K562 (cell line): ENCODE measurements around the gene MALAT1. TPM values are rescaled to one million over a fixed set of nuclear protein-coding genes. Genes with fewer than 3 reads are reported as not detected.

Source experiments
- CEBPB ChIP-seq: fragments of 450-650 bp; IDR thresholded peaks from 2 replicates; pipeline ENCODE4 v1.6.1; 2016; ENCODE audit warnings: missing genetic modification characterization, missing compliant biosample characterization
- FOXA3 ChIP-seq, 2 experiments: fragments of 450-650 bp in 1 of 2; sonication (generic) in 1 of 2; formaldehyde crosslinking; IDR thresholded peaks in 1 of 2; conservative IDR thresholded peaks in 1 of 2; 2 replicates each; pipeline versions ENCODE4 v1.4.0 to v1.8.0; 2020 to 2022; ENCODE audit warnings: mild to moderate bottlenecking in 2 of 2, missing genetic modification reagents in 1 of 2
- FOXK2 ChIP-seq, 2 experiments: fragments of 450-650 bp; IDR thresholded peaks in 1 of 2; conservative IDR thresholded peaks in 1 of 2; 2 replicates each; pipeline ENCODE4 v1.6.1; 2016; ENCODE audit warnings: low read depth in 2 of 2, mild to moderate bottlenecking in 1 of 2
- KDM1A ChIP-seq, 2 experiments: fragments of 450-650 bp; IDR thresholded peaks; 2 replicates each; pipeline ENCODE4 v1.6.1; 2016; ENCODE audit warnings: mild to moderate bottlenecking in 2 of 2
- KLF6 ChIP-seq: fragments of 250-450 bp; sonication (Bioruptor Pico); IDR thresholded peaks from 2 replicates; pipeline ENCODE4 v1.4.0; 2020; ENCODE audit warnings: mild to moderate bottlenecking, moderate library complexity, borderline replicate concordance
- LARP7 ChIP-seq: fragments of 450-650 bp; IDR thresholded peaks from 2 replicates; pipeline ENCODE4 v1.6.1; 2016
- MTA2 ChIP-seq: fragments of 450-650 bp; IDR thresholded peaks from 2 replicates; pipeline ENCODE4 v1.6.1; 2016; ENCODE audit warnings: low read depth
- PTTG1 ChIP-seq: fragments of 450-650 bp; IDR thresholded peaks from 2 replicates; pipeline ENCODE4 v1.6.1; 2016; ENCODE audit warnings: low read depth, mild to moderate bottlenecking, missing genetic modification characterization, missing compliant biosample characterization
- ZNF146 ChIP-seq: IDR thresholded peaks from one replicate; pipeline ENCODE4 v1.6.1; 2018; ENCODE audit warnings: missing compliant biosample characterization; ENCODE audit not compliant: unreplicated experiment
- polyA plus RNA-seq, 8 experiments: library from polyadenylated mRNA; depleted of rRNA in 4 of 8; stranded (reverse) in 5 of 8; unstranded in 3 of 8; fragments of >200 nt; fragmentation: Nextera tagmentation in 2 of 8; fragmentation: Illumina TruSeq in 1 of 8; extraction: Ambion mirVana in 2 of 8; extraction: Trizol in 1 of 8; gene quantifications; 2 replicates each; pipeline versions ENCODE4 v1.2.1 to v1.2.3, GENCODE V29; 2011 to 2014; ENCODE audit warnings: inconsistent platforms in 1 of 8, missing spikeins in 1 of 8
- total RNA-seq, 7 experiments: library from RNA; depleted of rRNA in 6 of 7; stranded (reverse); fragments of >200 nt in 6 of 7; fragmentation: Illumina TruSeq in 2 of 7; extraction: Trizol in 2 of 7; gene quantifications; 2 replicates each; pipeline versions ENCODE4 v1.2.1 to v1.2.3, GENCODE V29; 2011 to 2021; ENCODE audit warnings: low replicate concordance in 1 of 7
- TF ChIP-seq, protein P1 (sequence below), 2 experiments: IDR thresholded peaks in 1 of 2; conservative IDR thresholded peaks in 1 of 2; 2 replicates each; pipeline ENCODE4 v1.6.1; 2016; ENCODE audit warnings: low read depth in 2 of 2, mild to moderate bottlenecking in 1 of 2, missing compliant biosample characterization in 1 of 2, missing genetic modification characterization in 1 of 2, moderate library complexity in 1 of 2
- TF ChIP-seq, protein P2 (sequence below): sonication (generic); formaldehyde crosslinking; IDR thresholded peaks from 2 replicates; pipeline ENCODE4 v1.9.0; 2022; ENCODE audit warnings: mild to moderate bottlenecking, missing genetic modification reagents
- TF ChIP-seq, protein P3 (sequence below): fragments of 250-450 bp; sonication (Bioruptor Pico); IDR thresholded peaks from 2 replicates; pipeline ENCODE4 v1.5.0; 2021; ENCODE audit warnings: mild to moderate bottlenecking, moderate library complexity

The MALAT1 gene
- total and polyA plus RNA-seq, 9 of the 15 experiments (the other 6 are each of a cell fraction or from before 2014, with no cell fraction given): 363 to 8,715 (median 2,351) TPM

DNA sequence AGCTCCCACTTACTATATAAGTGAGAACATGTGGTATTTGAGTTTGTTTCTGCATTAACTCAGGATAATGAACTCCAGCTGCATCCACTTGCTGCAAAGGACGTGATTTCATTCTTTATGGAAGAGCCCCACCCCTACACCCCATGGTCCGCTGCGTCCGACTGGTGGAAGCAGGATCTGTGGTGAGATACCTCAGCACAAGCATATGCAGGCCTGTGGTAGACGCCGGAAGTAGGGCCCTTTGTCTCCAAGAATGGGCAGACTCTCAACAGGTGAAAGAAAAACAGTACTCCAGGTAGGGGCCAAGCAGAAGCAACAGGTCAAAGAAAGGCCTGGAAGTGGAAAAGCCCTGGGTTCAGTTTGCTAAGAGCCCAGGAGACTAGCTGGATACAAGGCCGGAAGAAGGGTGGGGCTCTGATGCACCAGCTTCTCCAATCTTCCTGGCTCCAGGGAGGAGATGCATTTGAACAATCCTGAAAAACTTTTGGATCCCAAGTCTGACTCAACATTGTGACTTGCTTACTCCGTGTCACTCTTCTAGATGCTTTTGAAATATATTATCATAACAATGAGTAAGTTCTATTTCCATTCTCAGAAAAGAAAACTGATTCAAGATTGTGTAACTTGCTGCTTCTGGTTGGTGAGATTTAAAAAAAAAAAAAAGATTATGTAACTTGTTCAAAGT, 45.9 kb upstream of the MALAT1 start (continued):
- TF ChIP-seq KDM1A (IDR thresholded peaks at IDR 0.05) (peak in 1 of 2 experiments; percentile 13; a peak in 1 of 4 replicates), PTTG1 (tag) (no peak), CEBPB (tag) (peak; percentile 77), FOXA3 (CRISPR knock-in tag; conservative IDR thresholded peaks at IDR 0.05 in 1 of 2, IDR thresholded peaks at IDR 0.05 in 1 of 2) (no peak), ZNF146 (no peak), LARP7 (no peak), KLF6 (CRISPR knock-in tag) (no peak), MTA2 (no peak), FOXK2 (conservative IDR thresholded peaks at IDR 0.05 in 1 of 2, IDR thresholded peaks at IDR 0.05 in 1 of 2; ENCODE audit: low read depth in 2 of 2) (no peak)
- TF ChIP-seq, protein P1, sequence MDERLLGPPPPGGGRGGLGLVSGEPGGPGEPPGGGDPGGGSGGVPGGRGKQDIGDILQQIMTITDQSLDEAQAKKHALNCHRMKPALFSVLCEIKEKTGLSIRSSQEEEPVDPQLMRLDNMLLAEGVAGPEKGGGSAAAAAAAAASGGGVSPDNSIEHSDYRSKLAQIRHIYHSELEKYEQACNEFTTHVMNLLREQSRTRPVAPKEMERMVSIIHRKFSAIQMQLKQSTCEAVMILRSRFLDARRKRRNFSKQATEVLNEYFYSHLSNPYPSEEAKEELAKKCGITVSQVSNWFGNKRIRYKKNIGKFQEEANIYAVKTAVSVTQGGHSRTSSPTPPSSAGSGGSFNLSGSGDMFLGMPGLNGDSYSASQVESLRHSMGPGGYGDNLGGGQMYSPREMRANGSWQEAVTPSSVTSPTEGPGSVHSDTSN (CRISPR knock-in tag; IDR thresholded peaks at IDR 0.05; ENCODE audit: low read depth): no peak
- TF ChIP-seq, protein P1 (tag; conservative IDR thresholded peaks at IDR 0.05; ENCODE audit: low read depth): no peak
- TF ChIP-seq, protein P2, sequence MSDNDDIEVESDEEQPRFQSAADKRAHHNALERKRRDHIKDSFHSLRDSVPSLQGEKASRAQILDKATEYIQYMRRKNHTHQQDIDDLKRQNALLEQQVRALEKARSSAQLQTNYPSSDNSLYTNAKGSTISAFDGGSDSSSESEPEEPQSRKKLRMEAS (CRISPR knock-in tag): no peak
- TF ChIP-seq, protein P3, sequence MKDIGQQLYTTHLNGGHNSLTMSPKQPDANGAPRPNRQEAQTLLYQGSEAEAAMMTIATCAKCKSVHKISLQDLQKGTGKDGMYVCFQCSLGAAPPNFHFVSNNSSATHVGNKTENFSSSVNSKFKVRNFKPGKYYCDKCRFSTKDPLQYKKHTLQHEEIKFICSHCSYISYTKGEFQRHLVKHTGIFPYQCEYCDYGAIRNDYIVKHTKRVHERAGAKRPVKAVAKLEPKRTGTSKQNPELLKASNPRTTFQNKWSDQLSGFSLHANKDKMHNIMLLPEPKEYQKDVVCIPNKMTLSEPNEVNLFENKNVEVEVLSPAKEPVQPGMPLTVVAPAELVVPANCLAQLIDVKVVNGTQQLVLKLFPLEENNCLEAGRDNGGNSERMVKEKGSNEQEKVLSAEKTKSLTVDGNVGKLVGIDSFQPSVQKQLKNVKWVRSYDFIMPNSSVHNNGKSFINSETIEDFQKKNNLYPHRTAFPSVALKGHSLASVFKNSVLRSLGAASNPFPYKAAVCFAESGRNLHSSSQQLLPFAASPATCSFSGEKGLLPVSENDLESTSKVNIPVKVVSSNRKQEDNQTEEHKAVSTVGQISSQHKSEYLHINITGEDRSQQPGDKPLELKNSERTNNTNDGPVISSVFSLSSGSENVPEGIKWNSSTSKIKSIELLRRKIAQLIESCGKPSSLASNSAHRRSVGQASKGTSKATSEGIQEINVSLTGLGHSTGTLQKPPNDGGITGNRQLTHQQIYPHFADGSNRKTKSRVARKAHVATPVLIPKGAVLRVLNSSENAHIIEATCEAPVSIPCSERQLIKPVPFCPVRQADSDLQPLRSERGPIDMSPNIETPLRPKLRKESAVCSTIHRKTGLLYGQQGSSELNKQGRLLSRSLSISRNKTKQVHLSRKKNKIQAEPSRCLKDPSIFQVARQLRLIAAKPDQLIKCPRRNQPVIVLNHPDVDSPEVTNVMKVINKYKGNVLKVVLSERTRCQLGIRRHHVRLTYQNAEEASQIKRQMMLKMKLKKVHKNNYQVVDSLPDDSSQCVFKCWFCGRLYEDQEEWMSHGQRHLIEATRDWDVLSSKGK: no peak
